SK-N-SH treated with all-trans-retinoic acid at 6 μM for 48 hours (cell line): ENCODE data around the gene CCDC69.
"Not testable (repeated sequence)": the region's sequence is repeated elsewhere in the genome, so short reads cannot be mapped to it uniquely, and the experiment has no call there.

Source experiments
- ATAC-seq: fragments of 200-7000 bp; cut with Tn5 transposase; 3 replicates; pipeline ENCODE4 v1.9.1; 2020; ENCODE audit warnings: mild to moderate bottlenecking, moderate library complexity
- ARNTL ChIP-seq: fragments of 450-650 bp; formaldehyde crosslinking; IDR thresholded peaks from 2 replicates; pipeline ENCODE4 v1.5.0; 2020; ENCODE audit warnings: low read depth, mild to moderate bottlenecking, moderate library complexity, borderline replicate concordance
- BACH2 ChIP-seq: fragments of 250-450 bp; sonication (Bioruptor Pico); IDR thresholded peaks from 2 replicates; pipeline ENCODE4 v1.9.0; 2021; ENCODE audit warnings: mild to moderate bottlenecking, borderline replicate concordance
- CREB5 ChIP-seq: fragments of 250-450 bp; sonication (Bioruptor Pico); IDR thresholded peaks from 2 replicates; pipeline ENCODE4 v1.5.1; 2020; ENCODE audit warnings: low read depth, mild to moderate bottlenecking, moderate library complexity
- CSDC2 ChIP-seq: fragments of 250-450 bp; sonication (Bioruptor Pico); IDR thresholded peaks from 2 replicates; pipeline ENCODE4 v1.5.0; 2020; ENCODE audit warnings: mild to moderate bottlenecking, moderate library complexity
- CSRNP3 ChIP-seq: fragments of 250-450 bp; sonication (Bioruptor Pico); IDR thresholded peaks from 2 replicates; pipeline ENCODE4 v1.5.1; 2021; ENCODE audit warnings: mild to moderate bottlenecking, moderate library complexity
- ESRRG ChIP-seq: fragments of 250-450 bp; sonication (Bioruptor Pico); IDR thresholded peaks from 2 replicates; pipeline ENCODE4 v1.6.1; 2021; ENCODE audit warnings: mild to moderate bottlenecking
- GLIS3 ChIP-seq: fragments of 250-450 bp; sonication (Bioruptor Pico); IDR thresholded peaks from 2 replicates; pipeline ENCODE4 v1.5.0; 2020; ENCODE audit warnings: mild to moderate bottlenecking, moderate library complexity
- ISL1 ChIP-seq: fragments of 250-450 bp; sonication (Bioruptor Pico); IDR thresholded peaks from 2 replicates; pipeline ENCODE4 v2.1.2; 2022; ENCODE audit warnings: mild to moderate bottlenecking, moderate library complexity
- OSR1 ChIP-seq: fragments of 250-450 bp; sonication (Bioruptor Pico); IDR thresholded peaks from 2 replicates; pipeline ENCODE4 v1.8.0; 2022; ENCODE audit warnings: moderate library complexity, mild to moderate bottlenecking, inconsistent platforms
- PPARA ChIP-seq: fragments of 250-450 bp; sonication (Bioruptor Pico); IDR thresholded peaks from 2 replicates; pipeline ENCODE4 v1.5.0; 2020; ENCODE audit warnings: mild to moderate bottlenecking, borderline replicate concordance
- SNAI2 ChIP-seq: fragments of 250-450 bp; sonication (Bioruptor Pico); IDR thresholded peaks from 2 replicates; pipeline ENCODE4 v1.5.0; 2020; ENCODE audit warnings: mild to moderate bottlenecking, moderate library complexity
- TCF4 ChIP-seq: fragments of 250-450 bp; sonication (Bioruptor Pico); IDR thresholded peaks from 2 replicates; pipeline ENCODE4 v1.8.0; 2021; ENCODE audit warnings: mild to moderate bottlenecking, moderate library complexity, borderline replicate concordance
- TOX ChIP-seq: fragments of 250-450 bp; sonication (Bioruptor Pico); IDR thresholded peaks from 2 replicates; pipeline ENCODE4 v1.8.0; 2021; ENCODE audit warnings: mild to moderate bottlenecking, moderate library complexity, borderline replicate concordance
- ZC3H10 ChIP-seq: fragments of 250-450 bp; sonication (Bioruptor Pico); IDR thresholded peaks from 2 replicates; pipeline ENCODE4 v1.5.1; 2021; ENCODE audit warnings: mild to moderate bottlenecking, moderate library complexity
- ZFP3 ChIP-seq: fragments of 250-450 bp; sonication (Bioruptor Pico); IDR thresholded peaks from 2 replicates; pipeline ENCODE4 v1.5.0; 2020; ENCODE audit warnings: mild to moderate bottlenecking, moderate library complexity
- ZFP30 ChIP-seq: fragments of 450-650 bp; formaldehyde crosslinking; IDR thresholded peaks from 2 replicates; pipeline ENCODE4 v1.5.0; 2022; ENCODE audit warnings: mild to moderate bottlenecking, moderate library complexity
- ZNF565 ChIP-seq: fragments of 450-650 bp; formaldehyde crosslinking; conservative IDR thresholded peaks from 2 replicates; pipeline ENCODE4 v1.5.0; 2020; ENCODE audit warnings: low read depth, mild to moderate bottlenecking, moderate library complexity
- ZNF70 ChIP-seq: fragments of 450-650 bp; formaldehyde crosslinking; IDR thresholded peaks from 2 replicates; pipeline ENCODE4 v1.5.0; 2020; ENCODE audit warnings: mild to moderate bottlenecking, moderate library complexity
- TF ChIP-seq, protein P1 (sequence below): fragments of 250-450 bp; sonication (Bioruptor Pico); IDR thresholded peaks from 2 replicates; pipeline ENCODE4 v1.8.0; 2021; ENCODE audit warnings: low read depth, mild to moderate bottlenecking, moderate library complexity, borderline replicate concordance
- TF ChIP-seq, protein P2 (sequence below): fragments of 250-450 bp; sonication (Bioruptor Pico); IDR thresholded peaks from 2 replicates; pipeline ENCODE4 v1.5.0; 2020; ENCODE audit warnings: mild to moderate bottlenecking, moderate library complexity
- TF ChIP-seq, protein P3 (sequence below): fragments of 250-450 bp; sonication (Bioruptor Pico); IDR thresholded peaks from 2 replicates; pipeline ENCODE4 v1.8.0; 2020; ENCODE audit warnings: mild to moderate bottlenecking, moderate library complexity, borderline replicate concordance

CCDC69 gene

GRCh38 chr5:151257731-151258181 is 33.9 kb upstream of the CCDC69 start:
- ATAC-seq, result no peak
- TF ChIP-seq, protein P1, sequence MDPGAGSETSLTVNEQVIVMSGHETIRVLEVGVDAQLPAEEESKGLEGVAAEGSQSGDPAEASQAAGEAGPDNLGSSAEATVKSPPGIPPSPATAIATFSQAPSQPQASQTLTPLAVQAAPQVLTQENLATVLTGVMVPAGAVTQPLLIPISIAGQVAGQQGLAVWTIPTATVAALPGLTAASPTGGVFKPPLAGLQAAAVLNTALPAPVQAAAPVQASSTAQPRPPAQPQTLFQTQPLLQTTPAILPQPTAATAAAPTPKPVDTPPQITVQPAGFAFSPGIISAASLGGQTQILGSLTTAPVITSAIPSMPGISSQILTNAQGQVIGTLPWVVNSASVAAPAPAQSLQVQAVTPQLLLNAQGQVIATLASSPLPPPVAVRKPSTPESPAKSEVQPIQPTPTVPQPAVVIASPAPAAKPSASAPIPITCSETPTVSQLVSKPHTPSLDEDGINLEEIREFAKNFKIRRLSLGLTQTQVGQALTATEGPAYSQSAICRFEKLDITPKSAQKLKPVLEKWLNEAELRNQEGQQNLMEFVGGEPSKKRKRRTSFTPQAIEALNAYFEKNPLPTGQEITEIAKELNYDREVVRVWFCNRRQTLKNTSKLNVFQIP, result no peak
- TF ChIP-seq ZFP30 (CRISPR knock-in tag) (no peak), ZNF70 (CRISPR knock-in tag) (no peak), BACH2 (CRISPR knock-in tag) (no peak), ISL1 (CRISPR knock-in tag) (no peak), ESRRG (CRISPR knock-in tag) (no peak), PPARA (CRISPR knock-in tag) (no peak), TCF4 (CRISPR knock-in tag) (no peak), ZC3H10 (no peak), ZNF565 (CRISPR knock-in tag) (no peak), TOX (CRISPR knock-in tag) (no peak), ZFP3 (CRISPR knock-in tag) (no peak), CREB5 (CRISPR knock-in tag) (no peak), SNAI2 (CRISPR knock-in tag) (no peak), CSRNP3 (CRISPR knock-in tag) (no peak), ARNTL (CRISPR knock-in tag) (no peak)
- TF ChIP-seq, protein P2, sequence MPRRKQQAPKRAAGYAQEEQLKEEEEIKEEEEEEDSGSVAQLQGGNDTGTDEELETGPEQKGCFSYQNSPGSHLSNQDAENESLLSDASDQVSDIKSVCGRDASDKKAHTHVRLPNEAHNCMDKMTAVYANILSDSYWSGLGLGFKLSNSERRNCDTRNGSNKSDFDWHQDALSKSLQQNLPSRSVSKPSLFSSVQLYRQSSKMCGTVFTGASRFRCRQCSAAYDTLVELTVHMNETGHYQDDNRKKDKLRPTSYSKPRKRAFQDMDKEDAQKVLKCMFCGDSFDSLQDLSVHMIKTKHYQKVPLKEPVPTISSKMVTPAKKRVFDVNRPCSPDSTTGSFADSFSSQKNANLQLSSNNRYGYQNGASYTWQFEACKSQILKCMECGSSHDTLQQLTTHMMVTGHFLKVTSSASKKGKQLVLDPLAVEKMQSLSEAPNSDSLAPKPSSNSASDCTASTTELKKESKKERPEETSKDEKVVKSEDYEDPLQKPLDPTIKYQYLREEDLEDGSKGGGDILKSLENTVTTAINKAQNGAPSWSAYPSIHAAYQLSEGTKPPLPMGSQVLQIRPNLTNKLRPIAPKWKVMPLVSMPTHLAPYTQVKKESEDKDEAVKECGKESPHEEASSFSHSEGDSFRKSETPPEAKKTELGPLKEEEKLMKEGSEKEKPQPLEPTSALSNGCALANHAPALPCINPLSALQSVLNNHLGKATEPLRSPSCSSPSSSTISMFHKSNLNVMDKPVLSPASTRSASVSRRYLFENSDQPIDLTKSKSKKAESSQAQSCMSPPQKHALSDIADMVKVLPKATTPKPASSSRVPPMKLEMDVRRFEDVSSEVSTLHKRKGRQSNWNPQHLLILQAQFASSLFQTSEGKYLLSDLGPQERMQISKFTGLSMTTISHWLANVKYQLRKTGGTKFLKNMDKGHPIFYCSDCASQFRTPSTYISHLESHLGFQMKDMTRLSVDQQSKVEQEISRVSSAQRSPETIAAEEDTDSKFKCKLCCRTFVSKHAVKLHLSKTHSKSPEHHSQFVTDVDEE (CRISPR knock-in tag), result no peak

DNA sequence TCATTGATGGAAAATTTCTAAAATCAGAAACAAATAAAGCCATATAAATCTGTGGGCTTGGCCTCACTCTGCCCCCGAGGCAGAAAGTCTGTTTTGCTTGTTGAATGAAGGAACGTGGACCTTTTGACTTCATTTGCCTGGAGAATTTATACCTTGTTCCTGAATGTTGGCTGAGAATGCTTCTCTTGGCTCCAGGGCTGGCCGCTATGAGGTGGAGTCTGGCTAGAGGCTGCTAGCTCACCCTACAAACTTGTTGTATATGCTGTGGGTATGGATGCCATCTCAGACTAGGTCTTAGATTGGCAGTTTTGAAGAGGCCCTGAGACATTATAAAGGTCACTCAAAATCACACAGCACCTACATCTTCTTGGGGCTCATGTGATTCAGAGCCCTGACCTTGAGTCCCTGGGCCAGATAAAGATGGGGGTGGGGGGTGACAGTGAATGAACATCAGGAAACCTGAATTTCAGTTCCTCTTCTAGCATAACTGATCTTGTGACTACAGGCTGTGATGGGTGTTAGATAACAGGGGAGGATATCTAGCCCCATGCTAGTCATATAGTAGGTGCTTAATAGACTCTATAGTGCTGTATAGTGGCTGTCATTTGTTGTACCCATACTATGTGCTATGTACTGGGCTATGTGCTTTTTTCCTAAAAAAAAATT is 31.9 kb upstream of the CCDC69 start:
- TF ChIP-seq ISL1 (CRISPR knock-in tag), result no peak
- TF ChIP-seq TCF4 (CRISPR knock-in tag), result no peak
- no peak for TF ChIP-seq CSDC2 (CRISPR knock-in tag)
- TF ChIP-seq, protein P1, result no peak
- TF ChIP-seq OSR1, result no peak
- no peak for TF ChIP-seq ESRRG (CRISPR knock-in tag)
- TF ChIP-seq PPARA (CRISPR knock-in tag), result no peak
- TF ChIP-seq ZFP3 (CRISPR knock-in tag), result no peak
- no peak for TF ChIP-seq SNAI2 (CRISPR knock-in tag)
- TF ChIP-seq, protein P2 (CRISPR knock-in tag), result no peak
- TF ChIP-seq, protein P3, sequence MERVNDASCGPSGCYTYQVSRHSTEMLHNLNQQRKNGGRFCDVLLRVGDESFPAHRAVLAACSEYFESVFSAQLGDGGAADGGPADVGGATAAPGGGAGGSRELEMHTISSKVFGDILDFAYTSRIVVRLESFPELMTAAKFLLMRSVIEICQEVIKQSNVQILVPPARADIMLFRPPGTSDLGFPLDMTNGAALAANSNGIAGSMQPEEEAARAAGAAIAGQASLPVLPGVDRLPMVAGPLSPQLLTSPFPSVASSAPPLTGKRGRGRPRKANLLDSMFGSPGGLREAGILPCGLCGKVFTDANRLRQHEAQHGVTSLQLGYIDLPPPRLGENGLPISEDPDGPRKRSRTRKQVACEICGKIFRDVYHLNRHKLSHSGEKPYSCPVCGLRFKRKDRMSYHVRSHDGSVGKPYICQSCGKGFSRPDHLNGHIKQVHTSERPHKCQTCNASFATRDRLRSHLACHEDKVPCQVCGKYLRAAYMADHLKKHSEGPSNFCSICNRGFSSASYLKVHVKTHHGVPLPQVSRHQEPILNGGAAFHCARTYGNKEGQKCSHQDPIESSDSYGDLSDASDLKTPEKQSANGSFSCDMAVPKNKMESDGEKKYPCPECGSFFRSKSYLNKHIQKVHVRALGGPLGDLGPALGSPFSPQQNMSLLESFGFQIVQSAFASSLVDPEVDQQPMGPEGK (CRISPR knock-in tag), result no peak
- no peak for TF ChIP-seq ZNF565 (CRISPR knock-in tag)
- TF ChIP-seq TOX (CRISPR knock-in tag), result no peak
- no peak for TF ChIP-seq ZC3H10
- TF ChIP-seq GLIS3 (CRISPR knock-in tag), result no peak
- ATAC-seq, result no peak

DNA sequence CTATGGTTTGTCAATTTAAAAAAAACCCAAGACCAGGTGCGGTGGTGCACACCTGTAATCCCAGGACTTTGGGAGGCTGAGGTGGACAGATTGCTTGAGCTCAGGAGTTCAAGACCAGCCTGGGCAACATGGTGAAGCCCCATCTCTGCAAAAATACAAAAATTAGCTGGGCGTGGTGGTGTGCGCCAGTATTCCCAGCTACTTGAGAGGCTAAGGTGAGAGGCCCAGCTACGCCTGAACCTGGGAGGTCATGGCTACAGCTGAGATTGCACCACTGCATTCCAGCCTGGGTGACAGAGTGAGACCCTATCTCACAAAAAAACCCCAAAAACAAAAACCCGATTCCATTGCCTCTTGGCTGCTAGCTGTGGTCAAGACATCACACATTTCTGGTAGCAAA is 31.1 kb upstream of the CCDC69 start:
- ATAC-seq, result not testable (repeated sequence)
